Measurements from ENCODE around the gene ELP5. TPM values are rescaled to one million over a fixed set of nuclear protein-coding genes. Genes with fewer than 3 reads are reported as not detected.

Gene ELP5
- total RNA-seq, 2 experiments from 2014 or later: 84.6 to 97.3 TPM

DNA sequence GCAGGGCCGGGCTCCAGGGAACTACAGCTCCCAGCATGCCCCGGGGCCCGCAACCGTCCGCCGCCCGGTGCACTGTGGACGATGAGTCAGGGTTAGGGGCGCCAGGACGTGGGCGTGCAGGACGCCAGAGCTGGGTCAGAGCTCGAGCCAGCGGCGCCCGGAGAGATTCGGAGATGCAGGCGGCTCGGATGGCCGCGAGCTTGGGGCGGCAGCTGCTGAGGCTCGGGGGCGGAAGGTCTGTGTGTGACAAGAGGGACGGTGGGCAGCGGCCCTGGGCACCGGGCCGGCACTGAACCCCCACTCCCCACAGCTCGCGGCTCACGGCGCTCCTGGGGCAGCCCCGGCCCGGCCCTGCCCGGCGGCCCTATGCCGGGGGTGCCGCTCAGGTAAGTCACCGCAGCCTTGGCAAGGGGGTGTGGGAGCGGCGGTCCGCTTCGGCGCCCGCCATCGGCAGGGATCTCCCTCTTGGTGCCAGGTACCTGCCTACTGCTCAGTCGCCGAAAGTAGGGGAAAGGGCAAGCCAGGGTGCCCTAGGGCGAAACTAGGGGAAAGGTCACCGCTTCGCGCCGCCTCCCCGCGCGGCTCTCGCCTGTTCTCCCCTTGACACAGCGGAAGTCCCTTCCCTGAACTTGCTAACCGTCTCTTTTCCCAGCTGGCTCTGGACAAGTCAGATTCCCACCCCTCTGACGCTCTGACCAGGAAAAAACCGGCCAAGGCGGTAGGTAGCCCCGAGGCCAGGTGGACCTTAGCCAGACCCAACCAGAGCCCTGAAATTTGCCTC is 32.0 kb upstream of the ELP5 start, which contains the start of the genes ACADVL and DLG4:
Gene ACADVL (plus strand): TSS at position 127 of the 781 bp plus-strand sequence. CDS start 47 bp downstream, at position 174.
Gene DLG4 (minus strand): TSS at position 25 of the 781 bp plus-strand sequence.
- BruUV-seq (replicated peaks): TSS peak; percentile 45
- intact Hi-C loops (cut with micrococcal nuclease; ENCODE audit: unreplicated experiment): loop anchor here (2.0 kb wide), 1 partner anchor 77 kb away; no protein-coding TSS in a partner anchor
- TF ChIP-seq, protein P1, sequence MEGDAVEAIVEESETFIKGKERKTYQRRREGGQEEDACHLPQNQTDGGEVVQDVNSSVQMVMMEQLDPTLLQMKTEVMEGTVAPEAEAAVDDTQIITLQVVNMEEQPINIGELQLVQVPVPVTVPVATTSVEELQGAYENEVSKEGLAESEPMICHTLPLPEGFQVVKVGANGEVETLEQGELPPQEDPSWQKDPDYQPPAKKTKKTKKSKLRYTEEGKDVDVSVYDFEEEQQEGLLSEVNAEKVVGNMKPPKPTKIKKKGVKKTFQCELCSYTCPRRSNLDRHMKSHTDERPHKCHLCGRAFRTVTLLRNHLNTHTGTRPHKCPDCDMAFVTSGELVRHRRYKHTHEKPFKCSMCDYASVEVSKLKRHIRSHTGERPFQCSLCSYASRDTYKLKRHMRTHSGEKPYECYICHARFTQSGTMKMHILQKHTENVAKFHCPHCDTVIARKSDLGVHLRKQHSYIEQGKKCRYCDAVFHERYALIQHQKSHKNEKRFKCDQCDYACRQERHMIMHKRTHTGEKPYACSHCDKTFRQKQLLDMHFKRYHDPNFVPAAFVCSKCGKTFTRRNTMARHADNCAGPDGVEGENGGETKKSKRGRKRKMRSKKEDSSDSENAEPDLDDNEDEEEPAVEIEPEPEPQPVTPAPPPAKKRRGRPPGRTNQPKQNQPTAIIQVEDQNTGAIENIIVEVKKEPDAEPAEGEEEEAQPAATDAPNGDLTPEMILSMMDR (conservative IDR thresholded peaks at IDR 0.05; ENCODE audit: low read length): no peak
- TF ChIP-seq EZH2phosphoT487 (IDR thresholded peaks at IDR 0.05; ENCODE audit: borderline replicate concordance, low read depth, low read length): no peak
- Histone ChIP-seq H3K27ac (ENCODE audit: low read depth, low read length, poor library complexity, severe bottlenecking) (peak within 1 kb of the TSS; percentile 71), H3K9me2 (ENCODE audit: insufficient read depth, low read length) (no peaks in the 10 kb centered on the region), H3K4me3 (ENCODE audit: low read depth, low read length, poor library complexity, severe bottlenecking) (peak within 1 kb of the TSS; percentile 78), H4K20me1 (ENCODE audit: insufficient read depth, low read length) (no peaks in the 10 kb centered on the region), H3K79me2 (ENCODE audit: insufficient read depth, low read depth, low read length) (peaks cover 13% of the 10 kb centered on the region), H3K4me2 (ENCODE audit: low read length) (peak within 1 kb of the TSS; percentile 91), H3K4me1 (ENCODE audit: insufficient read depth, low read length, poor library complexity, severe bottlenecking) (peaks cover 51% of the 10 kb centered on the region), H2AFZ (ENCODE audit: low read length) (peak within 1 kb of the TSS; percentile 26; the same call in 1 of the 2 replicates), H3K9me3 (ENCODE audit: low read length) (no peaks in the 10 kb centered on the region), H3K36me3 (ENCODE audit: insufficient read depth, low read length) (peaks cover 42% of the 10 kb centered on the region)
- CTCF ChIA-PET (ENCODE audit: unreplicated experiment): interaction anchor here (1.4 to 2.1 kb wide), 2 partner anchors 14 to 118 kb away, joined by 6 to 7 read pairs; partner anchors contain the start of gene DVL2
- POLR2A ChIA-PET: interaction anchor here (0.5 to 1.5 kb wide), 3 partner anchors 22 to 100 kb away, joined by 3 to 4 read pairs (median 4); partner anchors contain the start of gene GABARAP
- DNase-seq (ENCODE audit: low spot score): peak; percentile 81

DNA sequence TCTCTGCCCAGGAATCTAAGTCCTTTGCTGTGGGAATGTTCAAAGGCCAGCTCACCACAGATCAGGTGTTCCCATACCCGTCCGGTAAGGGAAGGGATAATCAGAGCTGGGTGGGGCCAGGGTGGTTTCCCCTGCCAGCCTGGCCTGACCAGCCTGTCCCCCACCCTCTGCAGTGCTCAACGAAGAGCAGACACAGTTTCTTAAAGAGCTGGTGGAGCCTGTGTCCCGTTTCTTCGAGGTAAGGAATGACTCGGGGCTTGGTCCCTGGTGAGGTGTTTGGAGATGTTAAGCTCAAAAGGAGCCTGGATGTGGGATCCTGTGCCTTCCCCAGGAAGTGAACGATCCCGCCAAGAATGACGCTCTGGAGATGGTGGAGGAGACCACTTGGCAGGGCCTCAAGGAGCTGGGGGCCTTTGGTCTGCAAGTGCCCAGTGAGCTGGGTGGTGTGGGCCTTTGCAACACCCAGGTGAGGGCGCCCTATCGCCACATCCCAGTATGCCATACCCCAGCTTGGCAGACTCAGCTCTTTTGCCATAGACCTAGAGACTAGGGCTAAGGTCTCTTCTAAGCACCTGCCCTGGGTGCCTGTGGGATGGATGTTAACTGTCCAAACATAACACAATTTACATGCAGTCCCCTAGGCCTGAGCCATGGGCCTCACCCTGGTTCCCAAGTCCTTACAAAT is 31.3 kb upstream of the ELP5 start:
- DNase-seq (ENCODE audit: low spot score): peak; percentile 74
- intact Hi-C loops (cut with micrococcal nuclease; ENCODE audit: unreplicated experiment): loop anchor here (1.0 to 2.0 kb wide), 2 partner anchors 14 to 76 kb away; partner anchors contain the start of gene DVL2
- Histone ChIP-seq H3K36me3 (ENCODE audit: insufficient read depth, low read length) (peaks cover 50% of the 10 kb centered on the region), H3K4me3 (ENCODE audit: low read depth, low read length, poor library complexity, severe bottlenecking) (peak overlapping the region; percentile 78), H3K4me2 (ENCODE audit: low read length) (peak overlapping the region; percentile 91), H3K4me1 (ENCODE audit: insufficient read depth, low read length, poor library complexity, severe bottlenecking) (peaks cover 45% of the 10 kb centered on the region), H3K27ac (ENCODE audit: low read depth, low read length, poor library complexity, severe bottlenecking) (peak overlapping the region; percentile 52), H3K9me3 (ENCODE audit: low read length) (no peaks in the 10 kb centered on the region), H2AFZ (ENCODE audit: low read length) (no peak overlapping the region), H3K9me2 (ENCODE audit: insufficient read depth, low read length) (no peaks in the 10 kb centered on the region), H4K20me1 (ENCODE audit: insufficient read depth, low read length) (no peaks in the 10 kb centered on the region), H3K79me2 (ENCODE audit: insufficient read depth, low read depth, low read length) (peaks cover 13% of the 10 kb centered on the region)
- ChIA-PET POLR2A (interaction anchor here (0.5 to 0.6 kb wide), 2 partner anchors 22 to 99 kb away, joined by 4 read pairs; partner anchors contain the start of gene GABARAP), CTCF (ENCODE audit: unreplicated experiment) (interaction anchor here (0.7 to 2.1 kb wide), 3 partner anchors 13 to 117 kb away, joined by 3 to 7 read pairs (median 6); partner anchors contain the start of gene DVL2)
- no TSS peak for BruUV-seq (replicated peaks)
- TF ChIP-seq EZH2phosphoT487 (IDR thresholded peaks at IDR 0.05; ENCODE audit: borderline replicate concordance, low read depth, low read length): no peak
- TF ChIP-seq, protein P1 (conservative IDR thresholded peaks at IDR 0.05; ENCODE audit: low read length): peak; percentile 85

Measured in OCI-LY7 (cell line).